K562 (cell line): Measurements from ENCODE around the gene CFAP126. TPM values are rescaled to one million over a fixed set of nuclear protein-coding genes. Genes with fewer than 3 reads are reported as not detected.
A peak's percentile ranks its signal among the peaks of the same experiment; 100 is the strongest.

Experiments
- BMI1 ChIP-seq: fragments of 150-350 bp; IDR thresholded peaks from 2 replicates; pipeline ENCODE4 v1.6.1; 2014; ENCODE audit warnings: low read length
- BRF2 ChIP-seq: IDR thresholded peaks from 3 replicates; pipeline ENCODE4 v1.6.1; 2011; ENCODE audit warnings: borderline replicate concordance, mild to moderate bottlenecking; ENCODE audit not compliant: insufficient read length, insufficient read depth
- CUX1 ChIP-seq: fragments of 200-800 bp; sonication (Bioruptor generic); IDR thresholded peaks from 2 replicates; pipeline ENCODE4 v1.6.1; 2016; ENCODE audit warnings: missing genetic modification characterization, missing compliant biosample characterization
- E4F1 ChIP-seq: fragments of 250-450 bp; sonication (Bioruptor Pico); IDR thresholded peaks from 2 replicates; pipeline ENCODE4 v1.5.0; 2021; ENCODE audit warnings: mild to moderate bottlenecking, borderline replicate concordance
- HNRNPK ChIP-seq: fragments of 200-400 bp; formaldehyde crosslinking; IDR thresholded peaks from one replicate; pipeline ENCODE4 v1.6.1; 2018; ENCODE audit warnings: mild to moderate bottlenecking, low read depth, low read length; ENCODE audit not compliant: poor library complexity, severe bottlenecking
- IFI16 ChIP-seq: fragments of 250-450 bp; sonication (Bioruptor Pico); IDR thresholded peaks from 2 replicates; pipeline ENCODE4 v2.1.2; 2022; ENCODE audit warnings: mild to moderate bottlenecking, inconsistent platforms
- MTF1 ChIP-seq: fragments of 250-450 bp; sonication (Bioruptor Pico); IDR thresholded peaks from 2 replicates; pipeline ENCODE4 v1.9.0; 2021; ENCODE audit warnings: moderate library complexity, mild to moderate bottlenecking, inconsistent platforms, borderline replicate concordance
- SFPQ ChIP-seq: fragments of 200-400 bp; formaldehyde crosslinking; IDR thresholded peaks from 2 replicates; pipeline ENCODE4 v1.6.1; 2017; ENCODE audit warnings: mild to moderate bottlenecking, low read depth, low read length, moderate library complexity
- SMAD1 ChIP-seq: fragments of 150-350 bp; IDR thresholded peaks from 2 replicates; pipeline ENCODE4 v1.6.1; 2014; ENCODE audit warnings: low read length, low read depth; ENCODE audit not compliant: partially characterized antibody
- TCF15 ChIP-seq: fragments of 250-450 bp; sonication (Bioruptor Pico); IDR thresholded peaks from 2 replicates; pipeline ENCODE4 v1.8.0; 2022; ENCODE audit warnings: moderate library complexity, mild to moderate bottlenecking, inconsistent platforms
- U2AF2 ChIP-seq: fragments of 200-400 bp; formaldehyde crosslinking; optimal IDR thresholded peaks from 2 replicates; pipeline ENCODE3; 2017; ENCODE audit warnings: low read depth, mild to moderate bottlenecking, low read length
- ZBTB8A ChIP-seq: fragments of 450-650 bp; IDR thresholded peaks from 2 replicates; pipeline ENCODE4 v1.6.1; 2018; ENCODE audit warnings: mild to moderate bottlenecking, moderate library complexity; ENCODE audit not compliant: partially characterized antibody
- ZC3H4 ChIP-seq: sonication (generic); formaldehyde crosslinking; IDR thresholded peaks from 2 replicates; pipeline ENCODE4 v1.9.0; 2021; ENCODE audit warnings: missing genetic modification reagents, borderline replicate concordance
- ZNF778 ChIP-seq: fragments of 450-650 bp; formaldehyde crosslinking; IDR thresholded peaks from 2 replicates; pipeline ENCODE4 v1.4.0; 2020; ENCODE audit warnings: mild to moderate bottlenecking, moderate library complexity
- polyA plus RNA-seq, 8 experiments: library from polyadenylated mRNA; depleted of rRNA in 4 of 8; stranded (reverse) in 5 of 8; unstranded in 3 of 8; fragments of >200 nt; fragmentation: Nextera tagmentation in 2 of 8; fragmentation: Illumina TruSeq in 1 of 8; extraction: Ambion mirVana in 2 of 8; extraction: Trizol in 1 of 8; gene quantifications; 2 replicates each; pipeline versions ENCODE4 v1.2.1 to v1.2.3, GENCODE V29; 2011 to 2014; ENCODE audit warnings: inconsistent platforms in 1 of 8, missing spikeins in 1 of 8
- total RNA-seq, 7 experiments: library from RNA; depleted of rRNA in 6 of 7; stranded (reverse); fragments of >200 nt in 6 of 7; fragmentation: Illumina TruSeq in 2 of 7; extraction: Trizol in 2 of 7; gene quantifications; 2 replicates each; pipeline versions ENCODE4 v1.2.1 to v1.2.3, GENCODE V29; 2011 to 2021; ENCODE audit warnings: low replicate concordance in 1 of 7

Gene CFAP126
- total and polyA plus RNA-seq, 9 of the 15 experiments (the other 6 are each of a cell fraction or from before 2014, with no cell fraction given), result not detected

- TF ChIP-seq ZBTB8A (peak; percentile 94), U2AF2 (no peak), ZC3H4 (peak; percentile 76; the same call in 1 of the 2 replicates), BRF2 (no peak), BMI1 (0 out of 2 replicates have a peak, but pooled peaks have one; percentile 4), ZNF778 (CRISPR knock-in tag) (no peak), MTF1 (CRISPR knock-in tag) (no peak), TCF15 (no peak), HNRNPK (no peak), E4F1 (CRISPR knock-in tag) (no peak), SFPQ (no peak), CUX1 (CRISPR knock-in tag) (no peak), IFI16 (no peak), SMAD1 (peak; percentile 65)
These were observed 31.8 kb upstream of the CFAP126 start (continued) for GRCh38 chr1:161399257-161399998.
